Central memory CD4-positive, alpha-beta T cell (primary cell): ENCODE measurements around the gene SLC22A12.

Source experiments
- DNase-seq: peaks from one replicate; pipeline ENCODE4 v3.0.0; 2022

Gene SLC22A12

DNA sequence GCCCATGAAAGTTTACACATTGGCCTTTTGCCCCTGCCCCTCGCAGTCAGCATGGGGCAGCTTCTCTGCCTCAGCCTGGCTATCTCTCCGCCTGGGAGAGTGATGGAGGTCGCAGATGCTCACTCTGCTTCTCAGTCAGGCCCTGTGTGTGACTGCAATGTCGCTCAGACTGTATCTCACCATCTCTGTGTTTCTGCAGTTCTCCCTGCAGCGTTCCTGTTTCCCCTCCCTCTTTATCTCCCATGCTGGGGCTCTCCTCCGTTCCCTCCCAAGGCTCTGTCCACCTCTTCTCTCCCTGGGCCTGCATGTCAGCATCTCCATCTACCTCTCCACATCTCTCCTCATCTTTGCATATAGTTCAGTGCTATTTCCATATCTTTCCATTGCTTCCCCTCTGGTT, 38.1 kb downstream of the SLC22A12 start:
- DNase-seq, result no peak

DNA sequence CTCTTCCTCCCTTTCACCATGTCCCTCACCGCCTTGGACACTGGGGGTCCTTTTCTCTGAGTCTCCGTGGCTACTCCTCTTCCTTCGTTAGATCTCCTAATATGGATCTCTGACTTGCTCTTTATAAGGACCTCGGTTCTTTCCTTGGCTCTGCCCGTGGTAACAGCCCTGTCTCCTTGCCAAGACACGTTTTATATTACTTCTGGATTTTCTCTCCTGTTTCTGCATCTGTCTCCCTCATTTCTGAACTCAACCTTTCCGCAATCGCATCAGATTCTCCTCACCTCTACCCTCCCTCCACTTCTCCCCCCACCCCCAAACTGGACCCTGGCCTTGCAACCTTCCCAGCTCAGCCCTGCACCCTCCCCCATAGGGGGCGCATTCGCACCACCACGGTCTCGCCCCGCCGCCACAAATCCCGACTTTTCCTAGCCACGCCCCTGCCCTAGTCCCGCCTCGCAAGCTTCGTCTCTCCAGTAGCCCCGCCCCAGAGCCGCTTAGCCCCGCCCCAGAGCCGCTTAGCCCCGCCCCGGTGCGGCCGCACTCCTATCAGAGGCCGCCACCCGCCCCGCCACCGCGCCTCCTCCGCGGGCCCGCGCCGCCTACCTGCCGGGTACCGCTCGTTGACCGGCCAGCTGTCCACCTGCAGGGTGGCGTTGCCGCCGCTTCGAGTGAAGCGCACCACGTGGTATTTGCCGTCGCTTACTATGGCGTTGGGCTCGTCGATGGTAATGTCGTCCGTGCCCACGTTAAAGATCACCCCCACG, 39.0 kb downstream of the SLC22A12 start:
- DNase-seq, result no peak

- DNase-seq, result no peak
These were observed 40.7 kb downstream of the SLC22A12 start for GRCh38 chr11:64631675-64632074.

- no peak for DNase-seq
These were observed 41.2 kb downstream of the SLC22A12 start for GRCh38 chr11:64632237-64632636.

DNA sequence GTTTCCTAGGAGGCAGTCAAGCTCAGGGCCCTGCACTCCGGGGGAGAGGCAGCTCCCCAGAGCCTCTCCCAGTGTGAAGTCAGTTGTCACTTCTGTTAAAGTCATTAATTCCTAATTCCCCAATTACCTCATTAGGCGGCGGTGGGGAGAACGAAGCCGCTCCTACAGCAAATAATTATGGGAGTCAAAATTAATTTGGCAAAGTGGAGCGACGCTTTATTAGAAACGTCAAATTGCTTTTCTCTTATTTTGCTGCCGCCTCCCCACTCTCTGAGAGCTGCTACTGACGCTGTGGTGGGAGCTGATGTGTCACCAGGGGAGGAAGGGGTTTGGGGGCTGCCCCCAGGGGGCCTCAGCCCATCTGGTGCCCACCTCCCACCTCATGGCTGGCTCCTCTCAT, 41.6 kb downstream of the SLC22A12 start:
- DNase-seq, result no peak

GRCh38 chr11:64633555-64634159, 42.6 kb downstream of the SLC22A12 start:
- no peak for DNase-seq

DNA sequence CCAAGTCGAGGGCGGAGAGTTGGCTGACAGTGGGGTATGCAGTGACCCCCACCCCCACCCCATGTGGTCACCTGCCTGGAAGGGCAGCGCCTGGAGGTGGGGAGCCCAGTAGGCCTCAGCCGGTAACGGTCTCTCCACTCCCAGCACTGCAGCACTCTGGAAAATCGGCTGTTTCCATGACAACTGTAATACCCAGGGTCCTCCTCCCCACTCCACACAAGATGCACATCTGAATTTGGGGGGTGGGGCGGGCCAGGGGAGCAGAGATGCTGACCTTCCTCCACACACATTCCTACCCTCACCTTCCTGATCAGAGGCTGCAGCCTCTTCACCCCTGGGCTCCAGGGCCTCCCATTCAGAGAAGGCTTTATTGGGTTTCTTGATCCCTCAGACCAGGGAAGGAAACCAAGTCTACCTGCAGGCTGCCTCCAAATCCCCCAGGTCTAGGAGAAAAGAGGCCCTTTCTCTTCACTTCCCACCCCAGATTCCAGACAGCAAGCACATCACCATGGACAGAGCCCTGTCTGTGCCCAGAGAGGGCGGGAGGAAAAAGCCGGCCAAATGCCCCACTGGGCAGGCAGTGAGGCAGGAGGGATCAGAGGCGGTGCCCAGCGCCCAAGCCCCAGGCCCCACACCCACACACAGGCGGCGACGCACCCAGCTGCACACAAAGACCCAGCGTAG, 46.5 kb downstream of the SLC22A12 start:
- DNase-seq, result no peak

GRCh38 chr11:64638018-64638665, 47.1 kb downstream of the SLC22A12 start:
- no peak for DNase-seq

- DNase-seq, result no peak
These were observed 47.8 kb downstream of the SLC22A12 start for GRCh38 chr11:64638829-64639228.

GRCh38 chr11:64639885-64640284, 48.9 kb downstream of the SLC22A12 start:
- DNase-seq, result no peak

GRCh38 chr11:64641596-64642417, 50.8 kb downstream of the SLC22A12 start:
- DNase-seq, result no peak

DNA sequence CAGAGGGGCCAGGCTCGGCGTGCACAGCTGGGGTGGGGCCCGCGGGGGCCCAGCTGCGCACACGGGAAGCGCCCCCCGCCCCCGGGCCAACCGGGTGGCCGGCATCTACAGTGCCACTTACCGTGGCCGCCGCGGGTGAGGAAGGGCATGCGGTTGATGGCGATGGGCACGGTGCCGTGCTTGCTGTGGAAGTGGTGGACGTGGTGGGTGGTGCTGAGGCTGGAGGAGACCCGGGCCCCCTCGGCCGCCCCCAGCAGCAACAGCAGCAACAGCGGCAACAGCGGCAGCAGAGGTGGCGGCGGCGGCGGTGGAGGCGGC, 51.4 kb downstream of the SLC22A12 start:
- DNase-seq, result no peak

DNA sequence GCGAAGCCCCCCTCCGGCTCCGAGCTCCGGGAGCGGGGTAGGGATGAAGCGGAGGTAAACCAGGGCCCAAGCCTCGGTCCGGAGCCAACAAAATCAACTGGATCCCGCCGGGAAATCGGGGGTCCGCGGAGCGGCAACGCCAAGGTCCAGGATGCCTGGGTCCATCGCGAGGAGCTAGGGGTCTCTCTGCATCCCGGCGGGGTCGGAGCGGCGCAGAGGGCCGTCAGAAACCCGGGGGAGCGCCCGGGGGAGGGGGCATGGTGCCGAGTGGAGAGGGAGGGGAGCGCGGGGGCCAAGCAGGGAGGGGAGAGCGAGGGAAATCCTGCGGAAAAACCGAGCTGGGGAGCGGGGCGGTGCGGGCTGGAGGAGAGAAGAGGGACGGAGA, 51.8 kb downstream of the SLC22A12 start:
- no peak for DNase-seq

DNA sequence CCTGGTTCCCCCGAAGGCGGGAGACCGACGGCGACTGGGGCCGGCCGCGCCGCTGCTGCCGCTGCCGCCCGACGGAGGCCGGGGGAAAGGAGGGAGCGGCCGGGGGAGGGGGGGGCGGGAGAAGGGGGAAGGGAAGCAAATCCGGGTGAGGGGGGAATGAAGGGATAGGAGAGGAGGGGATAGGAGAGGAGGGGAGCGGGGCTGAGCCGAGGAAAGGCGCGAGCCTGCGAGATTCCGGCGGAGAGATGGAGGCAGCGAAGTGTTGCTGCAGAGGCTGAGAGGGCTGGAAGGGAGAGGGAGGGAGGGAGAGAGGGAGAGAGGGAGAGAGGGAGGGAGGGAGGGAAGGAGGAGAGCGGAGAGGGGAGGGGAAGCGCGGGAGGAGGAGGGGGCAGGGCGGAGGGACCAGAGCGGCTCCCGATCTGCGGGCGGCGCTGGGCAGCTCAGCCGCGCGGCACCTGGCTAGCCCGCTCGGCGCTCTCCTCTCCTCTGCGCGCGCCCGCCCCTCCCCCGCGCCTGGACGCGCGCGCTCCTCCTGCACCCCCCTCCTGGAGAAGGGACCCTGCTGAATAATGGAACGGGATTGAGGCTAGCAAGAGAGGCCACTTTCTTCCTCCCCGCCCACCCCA, 52.3 kb downstream of the SLC22A12 start:
- no peak for DNase-seq

DNA sequence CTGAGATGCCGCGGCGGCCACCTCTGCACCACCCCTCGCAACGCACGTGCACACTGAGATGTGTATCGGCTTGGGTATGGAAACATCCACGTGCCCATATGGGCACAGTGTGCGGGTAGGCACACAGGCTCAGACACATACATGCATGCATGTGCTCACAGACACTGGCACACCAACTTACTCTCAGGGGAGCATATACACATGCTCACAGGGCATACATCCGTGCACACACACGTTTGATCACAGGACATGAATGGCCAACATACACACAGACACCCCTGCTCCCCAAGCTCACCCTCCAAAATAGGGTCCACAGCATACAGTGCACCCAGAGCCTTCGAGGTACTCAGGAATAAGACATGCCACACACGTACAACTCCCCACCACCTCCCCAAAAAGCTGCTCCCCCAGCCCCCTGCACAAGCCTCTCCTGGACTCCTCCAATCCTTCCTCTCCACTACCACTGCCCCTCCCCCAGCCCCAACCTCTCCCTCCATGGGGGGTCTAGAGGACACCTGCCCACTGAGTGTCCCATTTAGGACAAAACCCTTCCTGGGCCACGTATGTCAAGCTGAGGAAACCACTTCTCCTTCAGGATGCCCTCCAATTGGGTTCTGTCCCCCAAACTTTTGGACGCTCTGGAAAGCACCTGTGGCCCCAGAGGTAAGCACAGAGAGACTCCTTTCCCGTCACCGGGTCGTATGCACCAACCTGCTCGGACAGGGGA, 53.1 kb downstream of the SLC22A12 start:
- no peak for DNase-seq

- DNase-seq, result no peak
These were observed 53.7 kb downstream of the SLC22A12 start for GRCh38 chr11:64644647-64645275.

GRCh38 chr11:64647019-64647779, 56.2 kb downstream of the SLC22A12 start:
- DNase-seq, result no peak

DNA sequence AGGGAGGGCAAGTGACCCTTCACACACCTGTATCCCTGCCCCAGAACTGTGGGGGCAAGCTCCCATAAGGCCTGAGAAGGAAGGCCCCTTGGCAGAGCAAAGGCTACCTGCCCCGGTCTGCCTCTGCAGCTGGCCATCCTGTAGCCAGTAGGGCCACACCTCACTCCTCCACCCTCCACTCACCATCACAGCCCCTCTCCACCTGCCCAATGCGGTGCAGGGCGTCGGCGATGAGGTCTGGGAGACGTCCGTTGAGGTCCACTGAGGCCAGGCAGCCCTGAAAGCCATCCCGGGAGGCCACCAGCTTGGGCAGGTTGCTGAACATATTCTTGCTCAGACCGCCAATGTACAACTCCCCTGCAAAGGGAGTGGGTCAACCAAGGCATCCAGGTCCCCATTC, 57.5 kb downstream of the SLC22A12 start:
- DNase-seq, result no peak

DNA sequence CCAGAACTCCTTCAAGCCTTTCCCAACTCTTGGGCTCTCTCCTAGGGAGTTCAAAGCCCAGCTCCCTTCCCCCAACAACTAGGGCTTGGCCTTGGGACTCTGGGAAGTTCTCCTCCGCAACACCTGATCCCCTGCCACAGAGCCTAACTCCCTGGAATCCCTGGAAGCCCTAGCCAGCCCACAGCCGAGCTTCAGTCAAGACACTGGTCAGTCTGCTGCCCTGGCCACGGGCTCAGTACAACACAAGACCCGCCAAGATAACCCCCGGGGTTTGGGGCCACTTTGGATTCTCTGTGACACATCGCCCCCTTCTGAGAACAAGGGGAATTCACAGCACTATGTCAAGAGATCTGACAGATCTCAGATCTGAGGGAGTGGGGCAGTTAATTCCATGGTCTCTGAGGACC, 58.3 kb downstream of the SLC22A12 start:
- DNase-seq, result no peak

DNA sequence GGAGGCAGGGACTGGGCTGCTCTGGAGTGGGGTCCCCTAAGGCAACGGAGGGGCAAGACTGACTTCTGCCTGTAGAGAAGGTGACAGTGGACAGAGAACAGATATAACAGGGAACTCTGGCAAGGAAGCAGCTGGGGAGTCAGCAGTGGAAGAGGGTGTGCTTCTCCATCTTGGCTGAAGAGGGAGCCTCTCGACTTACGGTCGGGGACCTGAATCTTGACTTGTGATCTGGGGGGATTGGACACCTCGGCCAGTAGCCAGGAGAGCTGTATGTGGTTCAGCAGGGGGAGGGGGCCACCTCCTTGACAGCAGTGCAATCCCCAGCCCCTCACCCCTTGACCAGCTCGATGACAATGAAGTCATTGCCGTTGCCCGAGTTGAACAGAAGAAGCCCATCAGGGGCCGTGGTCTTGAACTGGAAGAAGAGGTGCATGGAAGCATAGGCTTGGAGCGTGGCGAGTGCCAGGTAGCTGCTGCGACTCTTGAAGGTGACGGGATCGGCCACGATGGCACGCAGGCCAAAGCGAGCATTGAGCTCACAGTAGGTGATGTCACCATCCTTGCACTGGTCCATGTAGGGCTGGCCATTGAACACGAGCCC, 60.0 kb downstream of the SLC22A12 start:
- DNase-seq, result no peak
